GM19467 (cell line): ENCODE data around the gene PPP1R9A.

Source experiments
- ATAC-seq: cut with Tn5 transposase; IDR thresholded peaks from one replicate; pipeline ENCODE4 v1.9.1; 2021; ENCODE audit warnings: mild to moderate bottlenecking, moderate library complexity; ENCODE audit not compliant: unreplicated experiment

Gene PPP1R9A

DNA sequence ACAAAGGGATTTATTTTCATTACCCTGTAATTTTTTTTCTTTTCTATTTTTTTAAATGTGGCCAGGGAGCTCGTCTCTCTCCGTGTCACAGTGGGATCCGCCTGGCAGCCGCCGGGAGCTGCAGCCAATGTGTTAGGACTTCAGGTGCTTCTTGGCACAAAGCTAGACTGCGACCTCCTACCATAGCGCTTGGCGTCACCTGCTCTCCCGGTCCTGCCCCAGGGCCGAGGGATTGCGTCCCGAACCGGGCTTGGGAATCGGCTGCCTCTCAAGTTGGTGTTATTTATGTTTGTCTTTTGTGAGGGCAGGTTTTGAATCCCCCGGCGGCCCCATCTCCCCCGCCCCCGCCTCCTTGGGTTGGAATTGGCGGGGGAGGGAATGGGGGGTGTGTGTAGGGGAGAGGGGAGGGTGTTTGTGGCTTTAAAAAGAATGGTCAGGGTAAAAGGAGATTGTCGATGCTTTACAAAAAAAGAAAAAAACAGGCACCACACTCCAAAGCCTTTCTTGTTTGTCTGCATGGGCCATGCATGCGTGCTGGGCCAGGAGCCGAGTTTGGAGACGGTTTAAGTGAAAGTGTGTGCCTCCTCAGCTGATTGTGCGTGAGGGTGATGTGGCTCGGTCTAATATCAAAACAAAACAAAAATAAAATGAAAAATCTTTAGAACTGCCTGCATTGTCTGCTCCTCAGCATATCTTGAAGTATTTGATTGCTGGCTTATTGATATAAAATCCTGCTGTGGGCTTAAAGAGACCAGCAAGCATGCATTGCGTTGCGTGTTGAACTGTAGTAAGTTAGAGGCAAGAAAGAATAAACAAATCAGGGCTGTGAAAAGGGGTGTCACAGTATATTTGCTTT is 1.2 kb downstream of the PPP1R9A start:
- no peak for ATAC-seq

DNA sequence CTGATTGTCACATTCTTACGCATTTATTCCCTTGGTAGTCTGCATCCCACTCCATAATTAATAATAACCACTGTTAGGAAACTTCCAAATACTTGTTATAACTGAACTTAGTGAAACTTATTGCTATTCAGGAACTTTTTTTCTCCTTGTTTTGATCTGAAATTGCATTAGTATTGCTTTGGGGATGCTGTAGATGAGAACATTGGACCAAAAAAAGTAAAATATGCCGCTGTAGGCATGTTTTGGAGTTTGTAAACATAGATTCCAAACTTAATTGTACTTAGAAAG is 1.7 kb downstream of the PPP1R9A start:
- no peak for ATAC-seq

DNA sequence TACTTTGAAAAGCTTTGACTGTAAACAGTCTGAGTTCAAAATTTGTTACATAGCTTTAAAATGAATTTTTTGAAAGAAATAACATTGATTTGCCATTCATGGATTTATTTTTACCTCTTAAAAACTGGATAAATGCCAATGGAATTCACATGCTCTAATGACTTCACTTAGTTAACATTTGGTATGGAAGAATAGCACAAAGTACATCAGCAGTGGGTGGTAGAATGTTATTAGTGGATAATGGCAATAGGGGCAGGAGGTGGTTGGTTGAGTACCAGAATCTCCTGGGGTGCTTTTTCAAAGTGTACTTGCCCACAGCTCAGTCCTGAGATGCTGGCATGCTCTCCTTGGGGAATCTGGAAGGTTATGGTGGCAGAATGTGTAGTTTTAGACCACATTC is 4.7 kb downstream of the PPP1R9A start:
- no peak for ATAC-seq

DNA sequence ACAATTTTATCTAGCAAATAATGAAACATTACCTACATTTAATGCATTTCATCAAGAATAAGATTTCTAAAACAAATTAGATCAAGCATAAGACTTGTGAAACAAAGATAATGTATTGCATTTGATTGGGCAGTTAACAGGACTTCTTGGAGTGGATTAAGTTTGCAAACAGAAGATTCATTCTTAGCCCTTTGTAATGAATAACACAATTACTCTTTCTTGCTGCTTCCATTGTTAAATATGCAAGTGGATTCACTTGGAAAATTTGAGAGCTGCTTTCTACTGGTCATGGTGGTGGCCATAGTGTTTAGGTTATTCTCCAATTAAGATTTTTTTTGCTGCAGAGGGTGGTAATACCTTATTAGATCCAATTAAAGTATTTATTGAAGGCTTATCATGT is 6.0 kb downstream of the PPP1R9A start:
- no peak for ATAC-seq

DNA sequence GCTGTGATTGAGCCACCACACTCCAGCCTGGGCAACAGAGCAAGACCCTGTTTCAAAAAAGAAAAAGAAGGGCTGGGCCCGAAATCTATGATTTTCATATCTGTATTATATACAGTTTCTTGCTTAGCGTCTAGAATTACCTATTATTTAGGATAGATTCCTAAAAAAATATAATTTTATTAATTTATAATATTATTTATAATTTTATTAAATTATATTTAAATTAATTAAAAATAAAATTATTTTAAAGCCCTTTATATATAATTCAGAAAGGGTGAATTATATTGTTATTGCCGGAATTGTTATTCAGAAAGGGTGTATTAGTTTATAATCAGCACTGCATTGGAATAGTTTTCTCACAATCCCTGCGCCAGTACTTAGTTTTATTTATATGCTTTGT is 14.5 kb downstream of the PPP1R9A start:
- ATAC-seq = no peak

DNA sequence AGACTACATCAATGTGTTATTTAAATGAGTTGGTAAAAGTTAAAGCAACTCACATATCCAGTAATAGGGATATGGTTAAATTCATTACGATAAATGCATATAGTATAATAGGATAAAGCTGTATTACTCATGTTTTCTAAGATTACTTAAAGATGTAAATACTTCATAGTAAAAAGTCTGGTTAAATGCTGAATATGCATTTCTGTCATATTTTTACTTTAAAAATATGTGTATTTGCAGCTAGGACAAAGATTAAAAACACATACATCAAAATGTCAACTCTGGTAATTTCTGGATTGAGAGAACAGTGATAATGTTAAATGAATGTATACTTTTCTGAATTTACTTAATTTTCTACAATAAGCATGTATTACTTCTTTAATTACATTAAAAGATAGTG is 15.1 kb downstream of the PPP1R9A start:
- ATAC-seq = no peak

DNA sequence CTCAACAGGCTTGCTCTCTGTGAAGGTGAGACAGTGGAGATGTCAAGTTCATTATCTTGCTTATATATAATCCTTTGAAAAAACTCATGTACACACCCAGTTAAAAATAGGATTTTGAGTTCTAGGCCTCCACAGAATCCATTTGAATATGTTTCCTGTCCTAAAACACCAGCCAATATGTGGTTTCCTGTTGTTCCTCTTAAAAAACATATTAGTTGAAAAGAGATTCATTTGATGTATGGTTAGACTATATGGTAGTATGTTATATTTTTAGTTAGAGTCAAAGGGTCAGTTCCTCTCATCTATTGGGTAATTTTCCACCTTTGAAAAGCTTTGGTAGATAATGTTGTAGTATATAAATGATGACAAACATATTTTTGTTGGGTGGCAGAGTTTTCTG is 16.0 kb downstream of the PPP1R9A start:
- no peak for ATAC-seq

DNA sequence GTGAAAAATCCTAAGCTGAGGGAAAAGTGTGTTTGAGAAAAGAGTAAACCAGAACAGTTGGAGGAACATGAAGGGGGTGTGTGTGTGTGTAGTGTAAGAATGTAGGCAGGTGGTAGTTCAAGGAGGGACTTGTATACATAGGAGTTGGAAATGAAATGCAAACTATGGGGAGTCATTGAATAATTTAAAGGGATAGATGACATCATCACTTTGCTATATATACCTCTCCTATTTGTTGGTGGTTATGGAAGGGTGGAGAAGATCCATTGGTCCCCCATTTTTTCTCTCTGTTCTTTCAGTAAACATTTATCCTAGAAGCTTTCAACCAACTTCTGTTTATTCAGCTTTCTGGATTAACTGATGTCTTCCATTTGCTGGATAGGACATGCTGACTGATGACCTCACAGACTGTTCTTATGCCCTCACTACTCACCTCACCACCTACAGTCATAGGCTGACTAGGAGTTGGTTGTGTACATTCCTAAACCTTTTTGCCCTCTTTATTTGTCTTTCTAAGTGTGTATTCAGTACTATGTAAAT is 20.8 kb downstream of the PPP1R9A start:
- no peak for ATAC-seq

- ATAC-seq = no peak
Observed at GRCh38 chr7:94933256-94933990, 26.0 kb downstream of the PPP1R9A start.

DNA sequence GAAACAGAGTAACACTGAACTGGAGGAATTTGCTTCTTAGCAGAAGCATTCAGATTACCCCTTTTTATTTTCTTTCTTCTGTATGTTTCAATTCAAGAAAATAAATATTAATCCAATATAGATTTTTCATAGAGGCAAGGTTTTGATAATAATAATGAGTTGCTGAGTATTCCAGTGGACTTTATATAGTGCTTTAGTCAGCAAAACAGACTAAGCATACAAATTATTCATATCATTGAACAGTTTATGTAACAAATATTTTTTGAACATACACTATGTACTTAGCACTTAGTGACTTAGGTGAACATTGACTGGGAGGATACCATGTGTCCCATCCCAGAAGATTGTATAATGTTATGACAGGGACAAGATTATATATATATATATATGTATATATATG is 32.0 kb downstream of the PPP1R9A start:
- ATAC-seq = no peak

- no peak for ATAC-seq
Observed at GRCh38 chr7:94940241-94940640, 32.8 kb downstream of the PPP1R9A start.

DNA sequence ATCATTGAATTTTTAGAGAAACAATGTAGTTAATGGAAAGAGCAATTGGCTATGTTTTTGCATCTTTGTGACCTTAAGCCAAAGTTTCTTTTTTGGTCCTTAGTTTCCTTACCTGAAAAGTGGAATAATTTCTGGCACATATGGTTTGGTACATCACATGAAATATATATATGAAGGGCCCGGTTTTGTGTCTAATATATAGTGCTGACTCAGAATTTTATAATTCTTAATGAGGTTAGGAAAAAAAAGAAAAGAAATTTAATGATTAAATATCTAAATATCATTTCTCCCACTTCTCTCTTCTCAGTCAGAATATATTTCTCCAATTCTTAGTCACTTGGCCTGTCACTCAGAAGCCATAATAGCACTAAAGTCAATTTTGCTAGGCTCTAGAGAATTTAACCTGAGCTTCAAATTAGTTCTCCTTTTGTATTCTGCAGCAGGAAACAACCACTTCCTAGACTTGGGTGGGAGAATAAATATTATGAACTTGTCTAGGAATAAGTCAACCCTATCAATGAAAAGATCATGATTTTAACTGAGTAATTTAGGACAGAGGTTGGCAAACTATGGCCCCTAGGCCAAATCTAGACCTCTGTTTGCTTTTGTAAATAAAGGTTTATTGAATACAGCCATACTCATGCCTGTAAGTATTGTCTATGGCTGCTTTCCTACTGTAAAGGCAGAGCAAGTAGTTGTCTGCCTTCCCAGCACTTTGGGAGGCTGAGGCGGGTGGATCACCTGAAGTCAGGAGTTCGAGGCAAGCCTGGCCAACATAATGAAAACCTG is 34.6 kb downstream of the PPP1R9A start:
- no peak for ATAC-seq

DNA sequence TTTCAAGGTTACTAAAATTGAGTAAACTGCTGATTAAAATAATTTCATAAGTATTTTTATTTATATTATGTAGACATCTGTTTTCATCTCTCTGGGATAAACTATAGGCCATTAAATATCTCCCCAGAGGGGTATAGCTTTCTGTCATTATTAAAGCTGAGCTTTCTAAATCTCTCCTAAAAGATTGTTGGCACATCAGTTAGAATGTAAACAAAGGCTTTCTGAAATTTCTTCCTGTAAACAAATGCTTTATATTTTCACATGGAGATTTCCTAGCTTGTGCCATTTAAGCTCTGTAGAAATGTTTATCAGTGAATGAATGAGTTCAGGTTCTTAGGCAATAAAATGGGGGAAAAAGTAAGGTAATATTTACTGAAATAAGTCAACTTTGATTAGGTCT is 35.7 kb downstream of the PPP1R9A start:
- ATAC-seq = no peak

DNA sequence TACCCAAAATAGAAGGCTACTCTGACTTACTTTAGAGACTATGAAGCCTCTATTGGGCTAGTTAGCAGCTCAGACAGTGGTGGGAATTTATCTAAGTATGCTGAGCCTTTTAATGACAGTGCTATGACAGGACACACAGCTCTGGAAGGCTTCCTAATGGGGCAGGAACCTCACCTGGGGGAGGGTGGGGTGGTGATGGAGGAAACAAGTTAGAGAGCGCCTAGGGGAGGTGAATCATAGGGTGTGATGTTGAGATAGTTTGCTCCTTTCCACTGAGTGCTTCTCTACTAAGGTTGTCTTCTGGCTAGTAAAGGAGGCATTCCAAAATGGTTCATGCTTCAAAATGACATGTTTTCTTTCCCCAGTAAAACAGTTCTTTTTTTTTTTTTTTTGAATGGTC is 42.1 kb downstream of the PPP1R9A start:
- no peak for ATAC-seq

GRCh38 chr7:94955807-94956206 is 48.4 kb downstream of the PPP1R9A start:
- no peak for ATAC-seq

DNA sequence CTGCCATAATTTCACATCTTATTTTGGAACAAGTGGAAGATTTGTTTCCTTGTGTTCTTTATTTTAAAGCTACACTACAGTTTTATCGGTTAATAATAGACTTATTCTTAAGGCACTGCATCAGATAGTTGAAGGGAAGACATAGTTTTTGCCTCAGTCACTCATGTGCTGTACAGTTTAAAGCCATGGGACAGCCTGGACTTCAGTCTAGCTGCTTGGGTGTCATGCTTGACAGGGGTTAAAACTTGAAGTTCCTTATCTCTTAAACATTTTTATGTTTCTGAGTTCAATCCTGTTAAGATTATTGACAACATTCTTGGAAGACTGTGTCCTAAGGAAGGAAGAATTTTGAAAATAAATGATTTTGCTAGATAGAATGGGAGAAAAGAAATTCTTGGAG is 49.7 kb downstream of the PPP1R9A start:
- no peak for ATAC-seq

DNA sequence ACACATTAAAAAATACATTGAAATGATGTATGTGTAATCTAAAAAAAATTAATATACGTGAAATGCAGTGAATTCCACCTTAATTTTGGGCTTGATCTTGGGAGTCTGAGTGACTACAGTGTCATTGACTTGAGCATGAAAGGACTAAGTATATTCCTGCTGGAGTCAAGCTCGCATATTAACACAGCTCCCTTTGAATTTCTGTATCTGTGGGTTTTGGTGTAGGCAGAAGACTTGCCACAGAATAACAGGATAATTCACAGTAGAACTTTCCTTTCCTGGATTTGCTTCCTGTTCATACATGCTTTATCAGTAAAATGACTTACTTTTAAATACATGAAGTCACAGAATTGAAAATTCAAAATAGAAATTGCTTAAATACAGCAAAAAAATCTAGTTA is 55.3 kb downstream of the PPP1R9A start:
- no peak for ATAC-seq

GRCh38 chr7:94969434-94970084 is 62.2 kb downstream of the PPP1R9A start:
- no peak for ATAC-seq

DNA sequence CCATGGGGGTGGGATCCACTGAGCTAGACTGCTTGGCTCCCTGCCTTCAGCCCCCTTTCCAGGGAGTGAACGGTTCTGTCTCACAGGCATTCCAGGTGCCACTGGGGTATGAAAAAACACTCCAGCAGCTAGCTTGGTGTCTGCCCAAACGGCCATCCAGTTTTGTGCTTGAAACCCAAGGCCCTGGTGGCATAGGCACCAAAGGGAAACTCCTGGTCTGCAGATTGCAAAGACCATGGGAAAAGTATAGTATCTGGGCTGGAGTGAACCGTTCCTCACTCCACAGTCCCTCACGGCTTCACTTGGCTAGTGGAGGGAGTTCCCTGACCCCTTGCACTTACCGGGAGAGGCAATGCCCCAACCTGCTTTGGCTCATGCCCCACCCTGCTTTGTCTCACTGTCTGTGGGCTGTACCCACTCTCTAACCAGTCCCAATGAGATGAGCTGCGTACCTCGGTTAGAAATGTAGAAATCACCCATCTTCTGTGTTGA is 62.7 kb downstream of the PPP1R9A start:
- no peak for ATAC-seq

GRCh38 chr7:94971051-94971867 is 63.9 kb downstream of the PPP1R9A start:
- no peak for ATAC-seq
